CD4-positive, CD25-positive, alpha-beta regulatory T cell (primary cell): Measurements from ENCODE around the gene PCK1. TPM values are rescaled to one million over a fixed set of nuclear protein-coding genes. Genes with fewer than 3 reads are reported as not detected.

Experiments
- ATAC-seq, 2 donors: fragments of 150-1000 bp; cut with Tn5 transposase; one replicate each; pipeline ENCODE4 v1.10.0; 2021; ENCODE audit warnings: low read depth in 2 of 2, moderate number of reproducible peaks in 2 of 2, moderate library complexity in 1 of 2
- DNase-seq, 3 donors: peaks; one replicate each; pipeline versions ENCODE4 v3.0.0 to v3.0.0-alpha.2; 2012 to 2022; ENCODE audit warnings: mixed read lengths in 1 of 3
- H3K27ac ChIP-seq: one replicate; pipeline ENCODE4 v1.7.0; 2013; ENCODE audit warnings: mild to moderate bottlenecking, low read length; ENCODE audit not compliant: insufficient read depth, poor library complexity, severe bottlenecking
- H3K27me3 ChIP-seq: one replicate; pipeline ENCODE4 v1.7.0; 2013; ENCODE audit warnings: low read length; ENCODE audit not compliant: control insufficient read depth, insufficient read depth
- H3K36me3 ChIP-seq: one replicate; pipeline ENCODE4 v1.7.0; 2013; ENCODE audit warnings: mild to moderate bottlenecking, low read length, moderate library complexity; ENCODE audit not compliant: control insufficient read depth, insufficient read depth
- H3K4me1 ChIP-seq: 2 replicates; pipeline ENCODE4 v1.7.0; 2013; ENCODE audit warnings: mild to moderate bottlenecking, low read length; ENCODE audit not compliant: insufficient read depth, control insufficient read depth, poor library complexity, severe bottlenecking
- H3K4me3 ChIP-seq: one replicate; pipeline ENCODE4 v1.7.0; 2013; ENCODE audit warnings: low read depth, mild to moderate bottlenecking, low read length, moderate library complexity
- H3K9me3 ChIP-seq, 2 experiments: 1 replicate in 1 of 2; 2 replicates in 1 of 2; pipeline ENCODE4 v1.7.0; 2013; ENCODE audit warnings: low read length in 2 of 2, mild to moderate bottlenecking in 1 of 2, moderate library complexity in 1 of 2; ENCODE audit not compliant: control insufficient read depth in 2 of 2
- H3K27ac Mint-ChIP-seq, 3 donors: one replicate each; pipeline ENCODE4 v1.8.0; 2020 to 2022; ENCODE audit warnings: mild to moderate bottlenecking in 3 of 3, mixed read lengths in 3 of 3, moderate library complexity in 2 of 3
- H3K27me3 Mint-ChIP-seq: one replicate; pipeline ENCODE4 v1.8.0; 2022; ENCODE audit warnings: mild to moderate bottlenecking, mixed read lengths
- H3K36me3 Mint-ChIP-seq: one replicate; pipeline ENCODE4 v1.8.0; 2020; ENCODE audit warnings: mixed read lengths
- H3K4me1 Mint-ChIP-seq, 4 donors: one replicate each; pipeline ENCODE4 v1.8.0; 2020 to 2022; ENCODE audit warnings: mixed read lengths in 4 of 4, mild to moderate bottlenecking in 1 of 4
- H3K4me3 Mint-ChIP-seq, 4 donors: one replicate each; pipeline ENCODE4 v1.8.0; 2020 to 2022; ENCODE audit warnings: mild to moderate bottlenecking in 4 of 4, mixed read lengths in 4 of 4, moderate library complexity in 3 of 4
- H3K9me3 Mint-ChIP-seq, 7 donors: one replicate each; pipeline ENCODE4 v1.8.0; 2020 to 2022; ENCODE audit warnings: mixed read lengths in 7 of 7, mild to moderate bottlenecking in 3 of 7, moderate library complexity in 2 of 7
- polyA plus RNA-seq, 4 donors: library from polyadenylated mRNA; unstranded; fragments of 300-500 nt; fragmentation: Illumina TruSeq; gene quantifications; one replicate each; pipeline ENCODE4 v1.2.3, GENCODE V29; 2021
- total RNA-seq: library from RNA; stranded (reverse); gene quantifications from one replicate; pipeline ENCODE4 v1.2.3, GENCODE V29; 2022

The PCK1 gene
- total and polyA plus RNA-seq, 5 donors from 2014 or later, result not detected

- Histone ChIP-seq H3K4me1 (no peaks in the 10 kb centered on the region), H3K4me3 (no peak overlapping the region), H3K27me3 (no peaks in the 10 kb centered on the region), H3K36me3 (no peaks in the 10 kb centered on the region), H3K9me3 (no peaks in the 10 kb centered on the region), H3K27ac (no peak overlapping the region)
- no peaks in the 10 kb centered on the region for H3K4me1 Mint-ChIP-seq
- ATAC-seq (no peak), DNase-seq (no peak)
- H3K36me3 Mint-ChIP-seq, result no peaks in the 10 kb centered on the region
- peaks cover 19% of the 10 kb centered on the region for H3K27me3 Mint-ChIP-seq
- no peak overlapping the region for H3K27ac Mint-ChIP-seq
- H3K4me3 Mint-ChIP-seq, result no peak overlapping the region
- H3K9me3 Mint-ChIP-seq, result no peaks in the 10 kb centered on the region
Observed at GRCh38 chr20:57570920-57571319, 10.0 kb downstream of the PCK1 start.

GRCh38 chr20:57571782-57572416, 11.0 kb downstream of the PCK1 start:
- Mint-ChIP-seq H3K36me3 (no peaks in the 10 kb centered on the region), H3K4me3 (no peak overlapping the region), H3K4me1 (no peaks in the 10 kb centered on the region), H3K27ac (no peak overlapping the region), H3K27me3 (peaks cover 19% of the 10 kb centered on the region), H3K9me3 (no peaks in the 10 kb centered on the region)
- no peaks in the 10 kb centered on the region for H3K36me3 ChIP-seq
- no peak overlapping the region for H3K4me3 ChIP-seq
- H3K4me1 ChIP-seq, result no peaks in the 10 kb centered on the region
- no peak for ATAC-seq
- DNase-seq, result no peak
- H3K9me3 ChIP-seq, result no peaks in the 10 kb centered on the region
- H3K27me3 ChIP-seq, result peaks cover 2% of the 10 kb centered on the region
- no peak overlapping the region for H3K27ac ChIP-seq

- peaks cover 5% of the 10 kb centered on the region for H3K27me3 ChIP-seq
- no peaks in the 10 kb centered on the region for H3K9me3 ChIP-seq
- DNase-seq (no peak), ATAC-seq (no peak)
- no peak overlapping the region for H3K27ac Mint-ChIP-seq
- no peaks in the 10 kb centered on the region for H3K9me3 Mint-ChIP-seq
- no peak overlapping the region for H3K27ac ChIP-seq
- no peak overlapping the region for H3K4me3 Mint-ChIP-seq
- no peaks in the 10 kb centered on the region for H3K4me1 Mint-ChIP-seq
- H3K27me3 Mint-ChIP-seq, result peaks cover 19% of the 10 kb centered on the region
- H3K36me3 ChIP-seq, result no peaks in the 10 kb centered on the region
- no peak overlapping the region for H3K4me3 ChIP-seq
- H3K4me1 ChIP-seq, result no peaks in the 10 kb centered on the region
- H3K36me3 Mint-ChIP-seq, result no peaks in the 10 kb centered on the region
Observed at GRCh38 chr20:57573242-57573641, 12.3 kb downstream of the PCK1 start.

GRCh38 chr20:57573894-57574293, 13.0 kb downstream of the PCK1 start:
- H3K27me3 Mint-ChIP-seq, result peaks cover 19% of the 10 kb centered on the region
- no peaks in the 10 kb centered on the region for H3K9me3 ChIP-seq
- no peak for ATAC-seq

GRCh38 chr20:57574954-57575353, 14.0 kb downstream of the PCK1 start:
- peaks cover 23% of the 10 kb centered on the region for H3K27me3 Mint-ChIP-seq
- ATAC-seq, result no peak
- Histone ChIP-seq H3K36me3 (no peaks in the 10 kb centered on the region), H3K9me3 (no peaks in the 10 kb centered on the region), H3K4me3 (no peak overlapping the region), H3K4me1 (no peaks in the 10 kb centered on the region), H3K27ac (no peak overlapping the region), H3K27me3 (peaks cover 5% of the 10 kb centered on the region)
- H3K27ac Mint-ChIP-seq, result no peak overlapping the region
- peaks cover 0 to under 1% (median 0%) of the 10 kb centered on the region in 7 donors for H3K9me3 Mint-ChIP-seq
- DNase-seq, result no peak
- H3K4me1 Mint-ChIP-seq, result no peaks in the 10 kb centered on the region
- no peaks in the 10 kb centered on the region for H3K36me3 Mint-ChIP-seq
- no peak overlapping the region for H3K4me3 Mint-ChIP-seq

More at GRCh38 chr20:57573894-57574293, 13.0 kb downstream of the PCK1 start:
- no peak overlapping the region for H3K27ac Mint-ChIP-seq
- H3K9me3 Mint-ChIP-seq, result no peaks in the 10 kb centered on the region
- no peak overlapping the region for H3K4me3 ChIP-seq
- H3K4me1 Mint-ChIP-seq, result no peaks in the 10 kb centered on the region
- H3K36me3 Mint-ChIP-seq, result no peaks in the 10 kb centered on the region
- H3K36me3 ChIP-seq, result no peaks in the 10 kb centered on the region
- DNase-seq, result no peak
- no peaks in the 10 kb centered on the region for H3K4me1 ChIP-seq
- no peak overlapping the region for H3K27ac ChIP-seq
- peaks cover 5% of the 10 kb centered on the region for H3K27me3 ChIP-seq
- H3K4me3 Mint-ChIP-seq, result no peak overlapping the region

- no peaks in the 10 kb centered on the region for H3K4me1 ChIP-seq
- H3K27me3 Mint-ChIP-seq, result peaks cover 23% of the 10 kb centered on the region
- peaks cover 5% of the 10 kb centered on the region for H3K27me3 ChIP-seq
- H3K36me3 ChIP-seq, result no peaks in the 10 kb centered on the region
- DNase-seq, result no peak
- H3K36me3 Mint-ChIP-seq, result no peaks in the 10 kb centered on the region
- H3K27ac Mint-ChIP-seq, result no peak overlapping the region
- no peaks in the 10 kb centered on the region for H3K4me1 Mint-ChIP-seq
- no peak overlapping the region for H3K27ac ChIP-seq
- no peak overlapping the region for H3K4me3 Mint-ChIP-seq
- H3K4me3 ChIP-seq, result no peak overlapping the region
- no peaks in the 10 kb centered on the region for H3K9me3 ChIP-seq
- ATAC-seq, result no peak
- peaks cover 0 to 4% (median 0%) of the 10 kb centered on the region in 7 donors for H3K9me3 Mint-ChIP-seq
Observed at GRCh38 chr20:57576002-57576401, 15.1 kb downstream of the PCK1 start.

GRCh38 chr20:57576617-57577550, 16.0 kb downstream of the PCK1 start:
- H3K4me1 Mint-ChIP-seq, result no peaks in the 10 kb centered on the region
- H3K9me3 ChIP-seq, result no peaks in the 10 kb centered on the region
- DNase-seq (no peak), ATAC-seq (no peak)
- no peak overlapping the region for H3K4me3 Mint-ChIP-seq
- peaks cover 21% of the 10 kb centered on the region for H3K27me3 Mint-ChIP-seq
- H3K9me3 Mint-ChIP-seq, result peaks cover 0 to 4% (median 0%) of the 10 kb centered on the region in 7 donors
- H3K36me3 ChIP-seq, result no peaks in the 10 kb centered on the region
- no peak overlapping the region for H3K27ac Mint-ChIP-seq
- H3K4me3 ChIP-seq, result no peak overlapping the region
- H3K4me1 ChIP-seq, result no peaks in the 10 kb centered on the region
- H3K27me3 ChIP-seq, result peaks cover 8% of the 10 kb centered on the region
- H3K36me3 Mint-ChIP-seq, result no peaks in the 10 kb centered on the region
- no peak overlapping the region for H3K27ac ChIP-seq
